Kidney (tissue), 14 donors: ENCODE data around the gene SSX5. TPM values are rescaled to one million over a fixed set of nuclear protein-coding genes. Genes with fewer than 3 reads are reported as not detected.
A peak's percentile ranks its signal among the peaks of the same experiment; 100 is the strongest.
"Not testable (repeated sequence)": the region's sequence is repeated elsewhere in the genome, so short reads cannot be mapped to it uniquely, and the experiment has no call there.

ENCODE experiments used
- DNase-seq, 5 donors: peaks; one replicate each; pipeline ENCODE4 v3.0.0-alpha.2; 2013 to 2020
- FAIRE-seq: peaks from 2 replicates; lab custom pipeline; 2012; peaks lifted over from hg19 to GRCh38; lab: Jason Lieb, UNC
- H3K27ac ChIP-seq, 2 donors: one replicate each; pipeline ENCODE4 v1.7.0; 2013; ENCODE audit warnings: low read depth in 2 of 2, low read length in 2 of 2, inconsistent platforms in 1 of 2
- H3K27me3 ChIP-seq: one replicate; pipeline ENCODE4 v1.7.1; 2013; ENCODE audit warnings: low read length, inconsistent platforms; ENCODE audit not compliant: control insufficient read depth, insufficient read depth
- H3K36me3 ChIP-seq, 3 donors: one replicate each; pipeline versions ENCODE4 v1.7.0 to v1.7.1; 2013; ENCODE audit warnings: low read length in 3 of 3, control low read depth in 1 of 3, inconsistent platforms in 1 of 3; ENCODE audit not compliant: insufficient read depth in 3 of 3, control insufficient read depth in 2 of 3
- H3K4me1 ChIP-seq, 3 donors: one replicate each; pipeline versions ENCODE4 v1.7.0 to v1.7.1; 2013; ENCODE audit warnings: low read length in 3 of 3, inconsistent platforms in 1 of 3, low read depth in 1 of 3; ENCODE audit not compliant: control insufficient read depth in 2 of 3, insufficient read depth in 2 of 3
- H3K4me3 ChIP-seq, 3 donors: one replicate each; pipeline versions ENCODE4 v1.7.0 to v1.8.1; 2013; ENCODE audit warnings: low read length in 3 of 3, control low read depth in 1 of 3, inconsistent platforms in 1 of 3
- H3K9ac ChIP-seq, 3 donors: one replicate each; pipeline versions ENCODE4 v1.7.0 to v1.7.1; 2013; ENCODE audit warnings: low read length in 3 of 3, control low read depth in 1 of 3, inconsistent platforms in 1 of 3
- H3K9me3 ChIP-seq, 3 donors: one replicate each; pipeline versions ENCODE4 v1.7.0 to v1.7.1; 2013; ENCODE audit warnings: low read length in 3 of 3, control low read depth in 1 of 3, inconsistent platforms in 1 of 3; ENCODE audit not compliant: control insufficient read depth in 2 of 3, insufficient read depth in 1 of 3
- intact Hi-C: fragments of 100-400 bp; cut with DNase I; formaldehyde crosslinking; loops from one replicate; pipeline ENCODE4 v1.11.1; 2022
- polyA plus RNA-seq: library from polyadenylated mRNA; stranded (reverse); fragments of 350-450 nt; fragmentation: Illumina TruSeq; extraction: RNeasy Lipid Tissue Mini Kit (QIAGEN cat#74804); gene quantifications from one replicate; pipeline ENCODE4 v1.2.3, GENCODE V29; 2014; ENCODE audit warnings: low read depth, low replicate concordance; ENCODE audit not compliant: insufficient read depth
- total RNA-seq: library from RNA; stranded (reverse); fragmentation: NEBNext Ultra II Directional; extraction: Animal tissue kit (Norgen Biotek cat#: 25700); gene quantifications from one replicate; pipeline ENCODE4 v1.2.1, GENCODE V29; 2021
- TF ChIP-seq, protein P1 (sequence below): IDR thresholded peaks from 3 replicates; pipeline ENCODE4 v1.5.1; 2012; ENCODE audit warnings: mild to moderate bottlenecking, moderate library complexity, borderline replicate concordance; ENCODE audit not compliant: insufficient read depth; ENCODE audit errors: extremely low read depth
- donor health status: control.
- donor health status: control.
- donor health status: control.
- donor health status: control.
- donor health status: control.
- donor health status: DM: yes; HTN: yes; CAD: no.
- donor health status: Normal renal cell carcinoma (clear cell type).

SSX5 gene
- total and polyA plus RNA-seq, 2 donors from 2014 or later, result not detected

- no peak overlapping the region for H3K4me3 ChIP-seq
- H3K27me3 ChIP-seq, result no peaks in the 10 kb centered on the region
- DNase-seq (no peak), FAIRE-seq (no peak)
- no peaks in the 10 kb centered on the region for H3K36me3 ChIP-seq
- intact Hi-C loops, result no loop called here
- no peaks in the 10 kb centered on the region for H3K9me3 ChIP-seq
- H3K4me1 ChIP-seq, result no peaks in the 10 kb centered on the region
- H3K27ac ChIP-seq, result no peak overlapping the region
- TF ChIP-seq, protein P1, sequence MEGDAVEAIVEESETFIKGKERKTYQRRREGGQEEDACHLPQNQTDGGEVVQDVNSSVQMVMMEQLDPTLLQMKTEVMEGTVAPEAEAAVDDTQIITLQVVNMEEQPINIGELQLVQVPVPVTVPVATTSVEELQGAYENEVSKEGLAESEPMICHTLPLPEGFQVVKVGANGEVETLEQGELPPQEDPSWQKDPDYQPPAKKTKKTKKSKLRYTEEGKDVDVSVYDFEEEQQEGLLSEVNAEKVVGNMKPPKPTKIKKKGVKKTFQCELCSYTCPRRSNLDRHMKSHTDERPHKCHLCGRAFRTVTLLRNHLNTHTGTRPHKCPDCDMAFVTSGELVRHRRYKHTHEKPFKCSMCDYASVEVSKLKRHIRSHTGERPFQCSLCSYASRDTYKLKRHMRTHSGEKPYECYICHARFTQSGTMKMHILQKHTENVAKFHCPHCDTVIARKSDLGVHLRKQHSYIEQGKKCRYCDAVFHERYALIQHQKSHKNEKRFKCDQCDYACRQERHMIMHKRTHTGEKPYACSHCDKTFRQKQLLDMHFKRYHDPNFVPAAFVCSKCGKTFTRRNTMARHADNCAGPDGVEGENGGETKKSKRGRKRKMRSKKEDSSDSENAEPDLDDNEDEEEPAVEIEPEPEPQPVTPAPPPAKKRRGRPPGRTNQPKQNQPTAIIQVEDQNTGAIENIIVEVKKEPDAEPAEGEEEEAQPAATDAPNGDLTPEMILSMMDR, result no peak
- H3K9ac ChIP-seq, result no peak overlapping the region
These were observed 40.6 kb downstream of the SSX5 start for GRCh38 chrX:48156014-48156413.

- Histone ChIP-seq H3K4me1 (no peaks in the 10 kb centered on the region), H3K9ac (no peak overlapping the region), H3K9me3 (no peaks in the 10 kb centered on the region), H3K27me3 (no peaks in the 10 kb centered on the region), H3K36me3 (no peaks in the 10 kb centered on the region), H3K4me3 (no peak overlapping the region), H3K27ac (no peak overlapping the region)
- intact Hi-C loops, result no loop called here
- DNase-seq, result no peak
- TF ChIP-seq, protein P1, result no peak
- no peak for FAIRE-seq
These were observed 41.8 kb downstream of the SSX5 start for GRCh38 chrX:48154796-48155195.

DNA sequence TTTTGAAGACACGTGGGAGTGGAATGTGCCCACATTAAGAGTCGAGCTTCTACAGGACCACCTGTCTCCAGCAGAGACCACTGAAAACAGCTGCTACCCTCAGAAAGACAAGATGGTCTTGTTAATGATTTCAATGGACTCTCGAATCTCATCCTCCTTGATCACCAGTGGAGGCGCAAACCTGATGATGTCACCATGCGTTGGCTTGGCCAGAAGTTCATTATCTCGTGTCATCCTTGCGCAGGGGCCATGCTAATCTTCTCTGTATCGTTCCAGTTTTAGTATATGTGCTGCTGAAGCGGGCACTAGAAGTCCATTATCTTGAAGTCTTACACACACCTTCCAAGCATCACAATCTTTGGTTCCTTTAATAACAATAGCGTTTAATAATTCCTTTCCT, 42.8 kb downstream of the SSX5 start:
- no peak for FAIRE-seq
- H3K27me3 ChIP-seq, result no peaks in the 10 kb centered on the region
- no peaks in the 10 kb centered on the region for H3K36me3 ChIP-seq
- H3K4me3 ChIP-seq, result no peak overlapping the region
- TF ChIP-seq, protein P1, result no peak
- no peaks in the 10 kb centered on the region for H3K9me3 ChIP-seq
- H3K27ac ChIP-seq, result no peak overlapping the region
- intact Hi-C loops, result no loop called here
- no peaks in the 10 kb centered on the region for H3K4me1 ChIP-seq
- no peak for DNase-seq
- no peak overlapping the region for H3K9ac ChIP-seq

DNA sequence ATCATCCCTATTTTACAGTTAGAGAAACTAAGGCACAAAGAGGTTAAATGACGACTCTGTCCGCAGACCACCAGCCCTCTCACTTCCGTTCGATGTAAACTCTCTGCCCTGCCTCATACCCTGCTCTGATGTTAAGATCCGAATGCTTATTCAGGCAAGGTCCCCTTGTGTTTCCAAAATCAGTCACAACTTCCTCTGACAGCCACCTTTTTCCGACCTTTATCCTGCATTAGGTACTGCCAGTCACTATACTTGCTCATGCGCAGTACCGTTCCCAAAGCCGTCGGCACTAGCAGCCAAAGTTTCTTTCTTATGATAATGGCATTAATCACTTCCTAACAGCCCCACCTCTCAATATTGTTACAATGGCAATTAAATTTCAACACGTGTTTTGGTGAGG, 53.9 kb downstream of the SSX5 start:
- H3K27ac ChIP-seq, H3K36me3 ChIP-seq, H3K4me1 ChIP-seq, intact Hi-C loops, H3K27me3 ChIP-seq, H3K4me3 ChIP-seq, H3K9ac ChIP-seq, FAIRE-seq, DNase-seq, H3K9me3 ChIP-seq: not testable (repeated sequence)

- H3K4me3 ChIP-seq, H3K27me3 ChIP-seq, intact Hi-C loops, DNase-seq, H3K27ac ChIP-seq, H3K9ac ChIP-seq, H3K4me1 ChIP-seq, H3K9me3 ChIP-seq, H3K36me3 ChIP-seq: not testable (repeated sequence)
- FAIRE-seq, result peak; percentile 67
These were observed 54.6 kb downstream of the SSX5 start for GRCh38 chrX:48141810-48142508.

- H3K9ac ChIP-seq, H3K4me3 ChIP-seq, H3K4me1 ChIP-seq, H3K27ac ChIP-seq, H3K27me3 ChIP-seq, intact Hi-C loops, DNase-seq, FAIRE-seq, H3K36me3 ChIP-seq, H3K9me3 ChIP-seq: not testable (repeated sequence)
These were observed 57.5 kb downstream of the SSX5 start for GRCh38 chrX:48139076-48139475.
